HUES6 (cell line): ENCODE results near the gene MMAA.
"Not testable (repeated sequence)": the region's sequence is repeated elsewhere in the genome, so short reads cannot be mapped to it uniquely, and the experiment has no call there.

ENCODE experiments used
- H3K27ac ChIP-seq: 2 replicates; pipeline ENCODE4 v1.7.0; 2013; ENCODE audit warnings: low read depth, mild to moderate bottlenecking, low read length, inconsistent platforms
- H3K27me3 ChIP-seq: 2 replicates; pipeline ENCODE4 v1.6.1; 2013; ENCODE audit warnings: low read length; ENCODE audit not compliant: control insufficient read depth, insufficient read depth
- H3K36me3 ChIP-seq: 2 replicates; pipeline ENCODE4 v1.6.1; 2013; ENCODE audit warnings: low read length; ENCODE audit not compliant: control insufficient read depth, insufficient read depth
- H3K4me1 ChIP-seq: 2 replicates; pipeline ENCODE4 v1.6.1; 2013; ENCODE audit warnings: low read length; ENCODE audit not compliant: control insufficient read depth, insufficient read depth
- H3K4me3 ChIP-seq: 2 replicates; pipeline ENCODE4 v1.5.1; 2013; ENCODE audit warnings: low read depth, low read length
- H3K9ac ChIP-seq: one replicate; pipeline ENCODE4 v1.6.1; 2013; ENCODE audit warnings: mild to moderate bottlenecking, low read length
- H3K9me3 ChIP-seq: 2 replicates; pipeline ENCODE4 v1.6.1; 2013; ENCODE audit warnings: low read depth, low read length; ENCODE audit not compliant: control insufficient read depth, insufficient read depth

Gene MMAA

GRCh38 chr4:145609481-145610427 is 9.4 kb upstream of the MMAA start:
- no peaks in the 10 kb centered on the region for H3K4me1 ChIP-seq
- H3K4me3 ChIP-seq, result no peak overlapping the region
- no peaks in the 10 kb centered on the region for H3K36me3 ChIP-seq
- no peaks in the 10 kb centered on the region for H3K9me3 ChIP-seq
- H3K27me3 ChIP-seq, result no peaks in the 10 kb centered on the region
- H3K27ac ChIP-seq, result no peak overlapping the region
- no peak overlapping the region for H3K9ac ChIP-seq

- no peaks in the 10 kb centered on the region for H3K36me3 ChIP-seq
- peaks cover 6% of the 10 kb centered on the region; the same call in 1 of the 2 replicates for H3K4me1 ChIP-seq
- H3K9me3 ChIP-seq, result no peaks in the 10 kb centered on the region
- H3K4me3 ChIP-seq, result no peak overlapping the region
- no peak overlapping the region for H3K9ac ChIP-seq
- H3K27ac ChIP-seq, result no peak overlapping the region
- H3K27me3 ChIP-seq, result no peaks in the 10 kb centered on the region
Measured at GRCh38 chr4:145613566-145614232, 5.5 kb upstream of the MMAA start.

DNA sequence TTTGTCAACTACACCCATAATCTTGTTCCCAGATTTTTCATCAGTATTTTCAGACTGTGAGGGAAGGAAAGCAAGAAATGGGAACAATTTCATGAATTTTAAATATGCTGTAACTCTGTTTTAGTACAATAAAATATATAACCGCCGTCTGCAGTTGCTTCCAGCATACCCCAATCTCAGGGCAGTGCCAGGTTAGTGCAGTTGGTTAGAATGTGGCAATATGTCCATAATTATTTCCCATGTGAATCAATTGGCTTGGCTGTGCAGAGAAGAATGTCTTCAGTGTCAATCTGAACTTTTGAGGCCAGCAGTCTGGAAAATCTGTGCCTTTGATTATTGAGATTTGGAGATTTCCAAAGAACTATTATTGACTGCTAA is 5.0 kb upstream of the MMAA start:
- Histone ChIP-seq H3K9me3 (no peaks in the 10 kb centered on the region), H3K27ac (no peak overlapping the region), H3K4me1 (peaks cover 6% of the 10 kb centered on the region; the same call in 1 of the 2 replicates), H3K9ac (no peak overlapping the region), H3K27me3 (no peaks in the 10 kb centered on the region), H3K4me3 (no peak overlapping the region), H3K36me3 (no peaks in the 10 kb centered on the region)

DNA sequence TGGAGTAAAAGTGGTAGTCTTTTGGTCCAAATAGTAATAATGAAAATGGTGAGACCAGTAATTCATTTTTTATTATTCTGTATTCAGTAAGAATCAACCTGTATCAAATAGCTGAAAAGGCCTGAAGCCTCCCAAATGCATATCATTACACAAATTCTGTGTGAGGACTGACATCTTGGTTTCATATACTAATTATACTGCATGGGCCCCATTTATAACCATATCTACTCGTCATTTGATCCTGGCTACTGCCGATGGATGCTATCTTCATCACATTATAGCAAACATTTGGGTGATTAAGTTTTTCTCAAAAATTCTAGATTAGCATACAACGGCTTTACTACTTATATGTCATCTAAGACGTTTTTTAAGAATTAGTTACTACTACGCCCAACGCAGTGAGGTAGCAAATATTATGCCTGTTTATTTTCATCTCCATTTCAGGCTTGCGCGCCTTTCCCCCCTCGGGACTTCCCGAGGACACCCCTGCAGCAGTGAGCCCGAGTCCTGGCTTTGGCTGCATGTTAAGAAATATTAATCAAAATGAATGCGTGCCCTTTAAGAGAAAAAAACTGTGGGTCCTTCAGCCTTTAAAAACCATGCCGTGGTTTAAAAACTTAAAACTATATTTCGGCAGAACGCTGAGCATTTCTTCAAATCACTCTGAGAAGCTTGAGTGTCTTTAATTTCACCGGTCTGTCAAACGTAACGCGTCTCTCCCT is 814 bp upstream of the MMAA start:
- no peaks in the 10 kb centered on the region for H3K36me3 ChIP-seq
- H3K4me3 ChIP-seq, result peak overlapping the region; percentile 75
- peaks cover 17% of the 10 kb centered on the region for H3K9me3 ChIP-seq
- peak overlapping the region; percentile 91 for H3K27ac ChIP-seq
- peaks cover 17% of the 10 kb centered on the region for H3K4me1 ChIP-seq
- peak overlapping the region; percentile 87 for H3K9ac ChIP-seq
- no peaks in the 10 kb centered on the region for H3K27me3 ChIP-seq

DNA sequence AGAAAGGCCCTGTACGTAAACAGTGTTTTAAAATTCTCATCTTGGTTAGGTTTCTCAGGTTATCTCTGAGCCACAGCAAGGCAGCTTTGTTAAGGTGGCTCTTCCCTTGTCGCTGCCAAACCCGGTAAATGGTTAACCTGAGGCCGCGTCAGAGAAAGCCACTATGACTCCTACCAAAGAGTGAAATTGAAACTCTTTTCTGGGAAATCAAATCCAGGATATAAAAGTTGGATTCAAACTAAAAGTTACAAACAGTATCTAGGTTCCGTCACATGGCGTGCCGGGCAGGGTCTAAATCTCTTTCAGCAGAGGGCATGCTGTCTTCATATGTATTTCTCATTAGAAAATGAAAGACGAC is 433 bp downstream of the MMAA start:
- Histone ChIP-seq H3K27me3 (no peaks in the 10 kb centered on the region), H3K9me3 (peaks cover 17% of the 10 kb centered on the region), H3K4me3 (peak overlapping the region; percentile 75), H3K27ac (peak overlapping the region; percentile 91), H3K4me1 (peaks cover 21% of the 10 kb centered on the region), H3K36me3 (no peaks in the 10 kb centered on the region), H3K9ac (peak overlapping the region; percentile 87)

GRCh38 chr4:145622067-145622466 is 2.9 kb downstream of the MMAA start:
- H3K4me1 ChIP-seq, result peaks cover 21% of the 10 kb centered on the region
- H3K27ac ChIP-seq, result not testable (repeated sequence)

DNA sequence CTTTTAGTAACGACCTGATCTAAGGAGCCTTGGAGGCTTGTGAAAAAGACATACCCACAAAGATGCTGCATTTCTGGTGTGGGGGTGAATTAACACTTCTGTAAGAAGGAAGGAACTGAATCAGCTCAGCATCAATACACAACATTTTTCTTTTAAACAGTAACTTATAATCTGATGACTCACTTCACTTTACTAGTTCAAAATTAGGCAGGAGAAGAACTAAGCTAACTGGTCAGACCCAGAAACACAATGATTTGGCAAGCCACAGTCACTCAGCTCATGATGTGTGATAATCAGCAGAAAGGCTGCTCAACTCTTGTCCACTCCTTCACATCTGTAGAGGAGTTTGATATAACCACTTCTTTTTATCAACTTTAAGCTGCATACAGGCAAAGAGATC is 4.6 kb downstream of the MMAA start:
- Histone ChIP-seq H3K27me3 (no peaks in the 10 kb centered on the region), H3K27ac (no peak overlapping the region), H3K4me3 (no peak overlapping the region), H3K9me3 (peaks cover 17% of the 10 kb centered on the region), H3K4me1 (peaks cover 15% of the 10 kb centered on the region), H3K9ac (no peak overlapping the region), H3K36me3 (no peaks in the 10 kb centered on the region)

More at GRCh38 chr4:145622067-145622466, 2.9 kb downstream of the MMAA start:
- H3K4me3 ChIP-seq, H3K36me3 ChIP-seq, H3K27me3 ChIP-seq, H3K9ac ChIP-seq: not testable (repeated sequence)
- peaks cover 17% of the 10 kb centered on the region for H3K9me3 ChIP-seq

GRCh38 chr4:145625677-145626622 is 6.8 kb downstream of the MMAA start:
- Histone ChIP-seq H3K4me1 (peaks cover 4% of the 10 kb centered on the region; the same call in 1 of the 2 replicates), H3K36me3 (no peaks in the 10 kb centered on the region), H3K27ac (no peak overlapping the region), H3K27me3 (no peaks in the 10 kb centered on the region), H3K9me3 (peaks cover 18% of the 10 kb centered on the region), H3K9ac (no peak overlapping the region), H3K4me3 (no peak overlapping the region)

GRCh38 chr4:145626623-145626982 is 7.4 kb downstream of the MMAA start:
- Histone ChIP-seq H3K4me3 (no peak overlapping the region), H3K27ac (no peak overlapping the region), H3K4me1 (peaks cover 4% of the 10 kb centered on the region; the same call in 1 of the 2 replicates), H3K27me3 (no peaks in the 10 kb centered on the region), H3K36me3 (no peaks in the 10 kb centered on the region), H3K9me3 (peaks cover 11% of the 10 kb centered on the region), H3K9ac (no peak overlapping the region)

DNA sequence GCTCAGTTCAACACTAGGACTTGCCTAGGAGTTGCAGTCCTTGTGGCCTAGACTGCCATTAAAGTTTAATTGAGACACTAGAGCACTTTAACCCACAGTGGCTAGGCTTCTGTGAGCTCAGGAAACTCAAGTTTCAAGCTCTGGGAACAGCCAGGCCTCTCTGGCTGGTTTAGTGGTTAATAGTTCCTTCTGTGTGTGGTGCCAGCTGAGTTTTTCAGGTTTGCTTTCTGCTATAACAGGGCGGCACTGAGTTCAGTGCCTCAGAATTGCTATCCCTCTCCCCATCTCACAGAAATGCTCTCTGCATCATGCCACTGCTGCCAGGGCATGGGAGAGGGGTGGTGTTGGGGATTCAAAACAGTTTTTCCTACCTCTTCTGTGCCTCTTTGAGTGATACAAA is 15.9 kb downstream of the MMAA start:
- H3K9ac ChIP-seq, result no peak overlapping the region
- peaks cover 4% of the 10 kb centered on the region; the same call in 1 of the 2 replicates for H3K9me3 ChIP-seq
- peaks cover 12% of the 10 kb centered on the region for H3K4me1 ChIP-seq
- no peak overlapping the region for H3K4me3 ChIP-seq
- no peaks in the 10 kb centered on the region for H3K36me3 ChIP-seq
- H3K27me3 ChIP-seq, result no peaks in the 10 kb centered on the region
- no peak overlapping the region for H3K27ac ChIP-seq
